GM12873 (cell line): ENCODE results near the gene IFIT3.

Experiments used
- TF ChIP-seq, protein P1 (sequence below): IDR thresholded peaks from 2 replicates; pipeline ENCODE4 v1.5.1; 2012; ENCODE audit warnings: low read depth, mild to moderate bottlenecking, moderate library complexity, low read length, control low read depth; ENCODE audit not compliant: insufficient read depth; ENCODE audit errors: missing control alignments

IFIT3 gene

DNA sequence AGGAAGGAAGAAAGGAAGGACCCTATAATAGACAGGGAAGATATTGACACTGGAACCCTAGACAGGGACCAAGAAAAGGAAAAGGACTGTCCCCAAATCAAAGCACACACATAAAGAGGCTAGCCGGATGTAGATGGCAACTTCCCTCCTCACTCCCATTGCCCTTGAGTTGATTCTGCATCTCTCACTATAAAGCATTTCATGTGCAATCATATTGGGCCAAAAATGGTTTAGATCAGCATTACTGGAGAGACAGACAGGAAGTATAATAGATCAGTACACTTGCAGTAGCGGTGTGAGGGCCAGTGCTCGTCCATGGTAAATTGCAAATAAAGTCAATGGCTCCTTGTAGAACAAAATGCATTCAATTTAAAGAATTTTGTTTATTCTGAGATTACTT is 8.4 kb downstream of the IFIT3 start:
- TF ChIP-seq, protein P1, sequence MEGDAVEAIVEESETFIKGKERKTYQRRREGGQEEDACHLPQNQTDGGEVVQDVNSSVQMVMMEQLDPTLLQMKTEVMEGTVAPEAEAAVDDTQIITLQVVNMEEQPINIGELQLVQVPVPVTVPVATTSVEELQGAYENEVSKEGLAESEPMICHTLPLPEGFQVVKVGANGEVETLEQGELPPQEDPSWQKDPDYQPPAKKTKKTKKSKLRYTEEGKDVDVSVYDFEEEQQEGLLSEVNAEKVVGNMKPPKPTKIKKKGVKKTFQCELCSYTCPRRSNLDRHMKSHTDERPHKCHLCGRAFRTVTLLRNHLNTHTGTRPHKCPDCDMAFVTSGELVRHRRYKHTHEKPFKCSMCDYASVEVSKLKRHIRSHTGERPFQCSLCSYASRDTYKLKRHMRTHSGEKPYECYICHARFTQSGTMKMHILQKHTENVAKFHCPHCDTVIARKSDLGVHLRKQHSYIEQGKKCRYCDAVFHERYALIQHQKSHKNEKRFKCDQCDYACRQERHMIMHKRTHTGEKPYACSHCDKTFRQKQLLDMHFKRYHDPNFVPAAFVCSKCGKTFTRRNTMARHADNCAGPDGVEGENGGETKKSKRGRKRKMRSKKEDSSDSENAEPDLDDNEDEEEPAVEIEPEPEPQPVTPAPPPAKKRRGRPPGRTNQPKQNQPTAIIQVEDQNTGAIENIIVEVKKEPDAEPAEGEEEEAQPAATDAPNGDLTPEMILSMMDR, result no peak

DNA sequence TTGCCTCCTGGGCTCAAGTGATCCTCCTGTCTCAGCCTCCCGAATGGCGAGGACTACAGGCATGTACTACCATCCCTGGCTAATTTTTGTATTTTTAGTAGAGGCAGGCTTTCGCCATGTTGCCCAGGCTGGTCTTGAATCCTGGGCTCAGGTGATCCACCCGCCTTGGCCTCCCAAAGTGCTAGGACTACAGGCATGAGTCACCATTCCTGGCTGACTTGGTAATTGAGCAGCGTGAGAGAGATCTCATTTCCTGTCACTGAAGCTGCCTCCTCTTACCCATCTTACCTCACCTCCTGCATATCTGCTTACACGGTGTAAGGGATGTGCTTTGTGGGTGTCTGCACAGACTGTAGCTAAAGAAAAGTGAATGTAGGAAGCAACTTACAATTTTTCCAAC is 9.7 kb downstream of the IFIT3 start:
- TF ChIP-seq, protein P1, result no peak

DNA sequence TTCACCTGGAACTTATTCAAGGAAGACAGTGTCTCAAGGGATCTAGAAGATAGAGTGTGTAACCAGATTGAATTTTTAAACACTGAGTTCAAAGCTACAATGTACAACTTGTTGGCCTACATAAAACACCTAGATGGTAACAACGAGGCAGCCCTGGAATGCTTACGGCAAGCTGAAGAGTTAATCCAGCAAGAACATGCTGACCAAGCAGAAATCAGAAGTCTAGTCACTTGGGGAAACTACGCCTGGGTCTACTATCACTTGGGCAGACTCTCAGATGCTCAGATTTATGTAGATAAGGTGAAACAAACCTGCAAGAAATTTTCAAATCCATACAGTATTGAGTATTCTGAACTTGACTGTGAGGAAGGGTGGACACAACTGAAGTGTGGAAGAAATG is 10.9 kb downstream of the IFIT3 start:
- TF ChIP-seq, protein P1, result no peak

DNA sequence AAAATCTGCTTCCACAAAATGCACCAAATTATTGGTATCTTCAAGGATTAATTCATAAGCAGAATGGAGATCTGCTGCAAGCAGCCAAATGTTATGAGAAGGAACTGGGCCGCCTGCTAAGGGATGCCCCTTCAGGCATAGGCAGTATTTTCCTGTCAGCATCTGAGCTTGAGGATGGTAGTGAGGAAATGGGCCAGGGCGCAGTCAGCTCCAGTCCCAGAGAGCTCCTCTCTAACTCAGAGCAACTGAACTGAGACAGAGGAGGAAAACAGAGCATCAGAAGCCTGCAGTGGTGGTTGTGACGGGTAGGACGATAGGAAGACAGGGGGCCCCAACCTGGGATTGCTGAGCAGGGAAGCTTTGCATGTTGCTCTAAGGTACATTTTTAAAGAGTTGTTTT is 12.1 kb downstream of the IFIT3 start:
- TF ChIP-seq, protein P1, result no peak

DNA sequence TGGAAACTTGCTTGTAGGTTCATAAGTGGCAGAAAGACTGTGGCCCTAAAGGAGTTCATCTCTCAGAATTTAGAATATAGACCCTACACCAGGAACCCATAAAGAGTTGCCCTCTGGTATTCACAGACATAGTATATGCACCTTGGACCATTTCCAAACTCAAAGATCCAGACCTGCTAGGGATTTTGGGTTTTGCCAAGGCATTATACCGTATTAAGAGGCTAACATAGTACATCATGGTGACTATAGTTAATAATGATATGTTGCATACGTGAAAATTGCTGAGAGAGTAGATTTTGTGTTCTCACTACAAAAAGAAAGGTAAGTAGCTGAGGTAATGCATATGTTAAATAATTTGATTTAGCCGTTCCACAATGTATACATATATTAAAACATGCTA is 13.9 kb downstream of the IFIT3 start:
- TF ChIP-seq, protein P1, result no peak

DNA sequence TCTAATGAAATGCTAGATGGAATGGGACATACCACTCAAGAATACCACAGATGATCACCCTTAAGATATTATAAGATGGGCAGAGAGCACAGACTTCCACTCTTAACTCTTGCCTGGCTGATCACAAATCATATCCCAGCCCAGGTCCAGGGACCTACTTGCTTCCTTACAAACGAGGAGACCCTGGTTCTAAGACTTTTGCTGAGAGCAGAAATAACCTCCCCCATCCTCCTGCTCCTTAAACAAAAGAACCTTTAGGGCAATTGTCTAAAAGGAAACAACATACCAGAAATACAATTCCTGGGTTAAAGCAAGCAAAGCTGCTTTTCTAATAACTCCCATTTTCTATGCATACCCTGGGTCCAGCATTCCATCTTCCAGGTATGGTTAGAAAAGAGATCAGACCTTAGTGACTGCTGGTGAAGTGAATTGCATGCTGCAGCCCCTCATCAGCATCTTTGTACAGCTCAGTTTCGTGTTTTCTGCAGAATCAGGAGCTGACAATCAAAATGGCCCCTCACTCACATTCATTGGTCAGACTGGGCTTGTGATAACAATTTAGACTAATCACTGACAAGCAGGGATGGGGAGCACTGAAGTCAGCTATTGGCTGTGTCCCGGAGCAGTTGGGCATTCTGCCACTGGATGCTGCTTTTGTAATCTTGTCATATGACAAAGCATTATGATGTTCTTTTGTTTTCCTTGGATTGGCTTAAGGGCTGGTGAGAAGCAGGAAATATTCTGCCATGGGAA is 14.6 kb downstream of the IFIT3 start:
- TF ChIP-seq, protein P1, result no peak

DNA sequence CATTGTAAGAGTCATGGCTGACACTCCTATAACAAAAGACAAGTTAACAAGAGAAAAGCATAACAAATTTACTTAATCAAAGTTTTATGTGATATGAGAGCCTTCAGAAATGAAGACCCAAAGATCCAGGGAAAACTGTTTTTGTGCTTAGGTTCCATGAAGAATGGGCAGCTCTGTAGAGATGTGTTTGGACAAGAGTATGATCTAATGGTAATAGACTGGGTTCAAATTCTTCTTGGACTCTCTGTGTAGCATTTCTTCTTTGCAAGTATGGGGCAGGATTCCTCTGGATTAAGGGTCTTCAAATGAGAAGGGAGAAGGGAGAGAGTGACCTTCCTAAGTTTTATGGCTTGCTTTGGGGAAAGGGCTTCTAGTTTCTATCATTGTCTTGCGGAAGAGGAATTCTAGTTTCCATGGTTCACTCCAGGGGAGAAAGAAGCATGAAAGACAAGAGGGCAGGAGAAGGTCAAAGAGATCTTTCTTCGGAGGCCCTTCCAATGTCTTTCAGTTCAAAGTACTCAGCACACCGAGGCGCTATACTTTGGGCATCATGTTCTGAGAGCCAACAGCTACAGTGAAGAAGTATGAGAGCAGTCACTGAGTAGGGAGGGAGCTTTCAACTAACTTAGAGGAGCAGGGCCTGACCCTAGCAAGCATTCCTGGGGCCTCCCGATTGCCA is 15.4 kb downstream of the IFIT3 start:
- TF ChIP-seq, protein P1, result no peak
